SH-SY5Y (cell line): ENCODE results near the gene C19orf44.

ENCODE experiments used
- GATA2 ChIP-seq: IDR thresholded peaks from 2 replicates; pipeline ENCODE4 v1.6.1; 2011; ENCODE audit warnings: mild to moderate bottlenecking, low read depth, low read length
- GATA3 ChIP-seq: IDR thresholded peaks from 2 replicates; pipeline ENCODE4 v1.6.1; 2011; ENCODE audit warnings: low read depth, mild to moderate bottlenecking, low read length, moderate library complexity

- TF ChIP-seq GATA3 (no peak), GATA2 (no peak)
These were observed 22.3 kb upstream of the C19orf44 start for GRCh38 chr19:16473875-16474392.
